Pancreas (tissue), 10 donors: Measurements from ENCODE around the gene PATE3. TPM values are rescaled to one million over a fixed set of nuclear protein-coding genes. Genes with fewer than 3 reads are reported as not detected.

Experiments
- ATAC-seq, 4 donors: fragments of 200-7000 bp; cut with Tn5 transposase; one replicate each; pipeline versions ENCODE4 v1.8.0 to v1.9.1; 2020; ENCODE audit warnings: mild to moderate bottlenecking in 4 of 4, moderate library complexity in 4 of 4
- DNase-seq, 6 donors: peaks; one replicate each; pipeline ENCODE4 v3.0.0-alpha.2; 2020
- FAIRE-seq: peaks from 2 replicates; lab custom pipeline; 2012; peaks lifted over from hg19 to GRCh38; lab: Jason Lieb, UNC
- H3K27ac ChIP-seq, 4 donors: fragments of 200-600 bp; sonication (generic); 1 replicate in 3 of 4; 2 replicates in 1 of 4; pipeline versions ENCODE4 v1.5.0 to v1.8.0; 2020
- H3K27me3 ChIP-seq, 4 donors: fragments of 200-600 bp; one replicate each; pipeline ENCODE4 v1.8.0; 2021
- H3K36me3 ChIP-seq, 3 donors: fragments of 200-600 bp; sonication (generic) in 1 of 3; one replicate each; pipeline versions ENCODE4 v1.5.0 to v1.8.0; 2020 to 2021
- H3K4me1 ChIP-seq, 3 donors: fragments of 200-600 bp; one replicate each; pipeline ENCODE4 v1.8.0; 2021
- H3K4me3 ChIP-seq, 4 donors: fragments of 200-600 bp; sonication (generic) in 2 of 4; one replicate each; pipeline versions ENCODE4 v1.5.0 to v1.8.0; 2020 to 2021
- H3K9me3 ChIP-seq, 4 donors: fragments of 200-600 bp; one replicate each; pipeline ENCODE4 v1.8.0; 2021
- CTCF ChIP-seq, 4 donors: fragments of 200-600 bp; sonication (generic) in 3 of 4; IDR thresholded peaks; one replicate each; pipeline versions ENCODE4 v1.5.0 to v1.8.0; 2021; ENCODE audit warnings: antibody characterized with exemption in 4 of 4
- WGBS, 2 donors: extraction: QIAGEN DNeasy Blood & Tissue Kit; methylation state at CpG; one replicate each; pipeline ENCODE4 v1.1.7; 2013; 5-methylcytosine and 5-hydroxymethylcytosine counted together
- intact Hi-C, 3 donors: fragments of 100-400 bp; cut with DNase I; formaldehyde crosslinking; loops; one replicate each; pipeline versions ENCODE4 v1.11.1 to v1.14.2; 2022
- polyA plus RNA-seq, 2 donors: library from polyadenylated mRNA; stranded (reverse); fragments of 200-250 nt; gene quantifications; one replicate each; pipeline ENCODE4 v1.2.3, GENCODE V29; 2013
- total RNA-seq, 6 donors: library from RNA; stranded (reverse); fragmentation: NEBNext Ultra II Directional in 4 of 6; extraction: Animal tissue kit (Norgen Biotek cat#: 25700) in 4 of 6; gene quantifications; one replicate each; pipeline versions ENCODE4 v1.2.1 to v1.2.4, GENCODE V29; 2021 to 2023
- donor health status: healthy with polysubstance abuse.
- donor health status: DM: no; HTN: no; CAD: no; lungs with moderate emphysema.
- donor health status: DM: no; HTN: no; CAD: no.
- donor health status: control.
- donor health status: control.
- donor health status: Bipolar disorder and iron deficiency.
- donor health status: DM: yes; HTN: yes; CAD: no.
- donor health status: DM: no; HTN: no; CAD: no.
- donor health status: DM: no; HTN: no; CAD: no.
- donor health status: DM: yes; HTN: yes; CAD: no.

Gene PATE3
- total and polyA plus RNA-seq, 8 donors = not detected

- no peak overlapping the region for H3K4me3 ChIP-seq
- no peaks in the 10 kb centered on the region for H3K36me3 ChIP-seq
- intact Hi-C loops = no loop called here
- DNase-seq (no peak), FAIRE-seq (no peak), ATAC-seq (no peak)
- H3K27me3 ChIP-seq = no peaks in the 10 kb centered on the region
- no peak overlapping the region for H3K27ac ChIP-seq
- no peak for TF ChIP-seq CTCF (IDR thresholded peaks at IDR 0.05)
- no peaks in the 10 kb centered on the region for H3K4me1 ChIP-seq
- H3K9me3 ChIP-seq = no peaks in the 10 kb centered on the region
- WGBS, 2 donors = 50 to 55% methylated on average over 2 of the region's 2 CpGs
These were observed 17.3 kb upstream of the PATE3 start for GRCh38 chr11:125770583-125770982.

GRCh38 chr11:125772834-125773505, 15.0 kb upstream of the PATE3 start:
- Histone ChIP-seq H3K4me1 (no peaks in the 10 kb centered on the region), H3K27ac (no peak overlapping the region), H3K27me3 (no peaks in the 10 kb centered on the region), H3K4me3 (no peak overlapping the region), H3K36me3 (no peaks in the 10 kb centered on the region), H3K9me3 (no peaks in the 10 kb centered on the region)
- intact Hi-C loops = no loop called here
- 68 to 77% methylated on average over 3 of the region's 3 CpGs for WGBS, 2 donors
- no peak for TF ChIP-seq CTCF (IDR thresholded peaks at IDR 0.05)
- ATAC-seq = no peak
- DNase-seq = no peak
- no peak for FAIRE-seq

GRCh38 chr11:125773516-125773915, 14.4 kb upstream of the PATE3 start:
- Histone ChIP-seq H3K27me3 (no peaks in the 10 kb centered on the region), H3K9me3 (no peaks in the 10 kb centered on the region), H3K4me1 (no peaks in the 10 kb centered on the region), H3K27ac (no peak overlapping the region), H3K36me3 (no peaks in the 10 kb centered on the region), H3K4me3 (no peak overlapping the region)
- ATAC-seq (no peak), DNase-seq (no peak), FAIRE-seq (no peak)
- TF ChIP-seq CTCF (IDR thresholded peaks at IDR 0.05) = no peak
- intact Hi-C loops = no loop called here
- WGBS, 2 donors = 68 to 71% methylated on average over 3 of the region's 3 CpGs

- DNase-seq (no peak), ATAC-seq (no peak), FAIRE-seq (no peak)
- Histone ChIP-seq H3K4me3 (no peak overlapping the region), H3K36me3 (no peaks in the 10 kb centered on the region), H3K27ac (no peak overlapping the region), H3K9me3 (no peaks in the 10 kb centered on the region), H3K27me3 (no peaks in the 10 kb centered on the region), H3K4me1 (no peaks in the 10 kb centered on the region)
- TF ChIP-seq CTCF (IDR thresholded peaks at IDR 0.05) = no peak
- 68 to 70% methylated on average over 5 of the region's 5 CpGs for WGBS, 2 donors
- intact Hi-C loops = no loop called here
These were observed 10.6 kb upstream of the PATE3 start for GRCh38 chr11:125777309-125777708.

- TF ChIP-seq CTCF (IDR thresholded peaks at IDR 0.05) = no peak
- Histone ChIP-seq H3K27ac (no peak within 1 kb of the TSS), H3K27me3 (no peaks in the 10 kb centered on the region), H3K9me3 (no peaks in the 10 kb centered on the region), H3K36me3 (no peaks in the 10 kb centered on the region), H3K4me1 (no peaks in the 10 kb centered on the region), H3K4me3 (no peak within 1 kb of the TSS)
- FAIRE-seq (no peak), DNase-seq (no peak), ATAC-seq (no peak)
- intact Hi-C loops = no loop called here
These were observed 9.2 kb upstream of the PATE3 start, which contains the start of gene PATE2 for GRCh38 chr11:125778728-125779127. PATE2 (minus strand) TSS chr11:125778828; CDS start chr11:125778773, 55 bp downstream.
